Uterus (tissue), 4 donors: ENCODE results near the gene UGT1A3. TPM values are rescaled to one million over a fixed set of nuclear protein-coding genes. Genes with fewer than 3 reads are reported as not detected.
"Not testable (repeated sequence)": the region's sequence is repeated elsewhere in the genome, so short reads cannot be mapped to it uniquely, and the experiment has no call there.

Experiments
- DNase-seq, 2 donors: peaks; one replicate each; pipeline ENCODE4 v3.0.0-alpha.2; 2019 to 2020
- H3K27ac ChIP-seq, 2 donors: fragments of 200-600 bp; sonication (generic); 1 replicate in 1 of 2; 2 replicates in 1 of 2; pipeline ENCODE4 v1.5.1; 2016 to 2018
- H3K27me3 ChIP-seq, 2 donors: fragments of 200-600 bp; sonication (generic); one replicate each; pipeline ENCODE4 v1.5.1; 2018 to 2019; ENCODE audit warnings: control low read depth in 1 of 2
- H3K36me3 ChIP-seq, 2 donors: fragments of 200-600 bp; sonication (generic); one replicate each; pipeline ENCODE4 v1.5.1; 2019; ENCODE audit warnings: control low read depth in 1 of 2
- H3K4me1 ChIP-seq, 2 donors: fragments of 200-600 bp; sonication (generic); one replicate each; pipeline ENCODE4 v1.5.1; 2018 to 2019; ENCODE audit warnings: control low read depth in 1 of 2
- H3K4me3 ChIP-seq, 2 donors: fragments of 200-600 bp; sonication (generic); 1 replicate in 1 of 2; 2 replicates in 1 of 2; pipeline ENCODE4 v1.5.1; 2018 to 2019; ENCODE audit warnings: mild to moderate bottlenecking in 1 of 2
- H3K9me3 ChIP-seq, 2 donors: fragments of 200-600 bp; sonication (generic); one replicate each; pipeline ENCODE4 v1.5.1; 2019; ENCODE audit warnings: control low read depth in 1 of 2
- CTCF ChIP-seq, 4 experiments: fragments of 200-600 bp in 2 of 4; fragments of 450-650 bp in 2 of 4; sonication (generic) in 2 of 4; IDR thresholded peaks; one replicate each; pipeline ENCODE4 v1.5.1; 2016 to 2019; ENCODE audit warnings: antibody characterized with exemption in 4 of 4, mild to moderate bottlenecking in 2 of 4, moderate library complexity in 1 of 4
- POLR2A ChIP-seq, 2 donors: fragments of 450-650 bp; IDR thresholded peaks; one replicate each; pipeline ENCODE4 v1.6.1; 2016; ENCODE audit warnings: antibody characterized with exemption in 2 of 2, mild to moderate bottlenecking in 1 of 2, moderate library complexity in 1 of 2
- intact Hi-C: fragments of 100-400 bp; cut with DNase I; formaldehyde crosslinking; loops from one replicate; pipeline ENCODE4 v1.15.1; 2023; ENCODE audit warnings: low total_unique reads
- total RNA-seq, 4 donors: library from RNA; depleted of rRNA in 3 of 4; stranded (reverse); fragments of >200 nt in 3 of 4; gene quantifications; one replicate each; pipeline versions ENCODE4 v1.1.0 to v1.2.4, GENCODE V29; 2014 to 2023
- donor health status: DM: yes; HTN: yes; CAD: no.

Gene UGT1A3
- total RNA-seq, 4 donors from 2014 or later, result not detected

GRCh38 chr2:233700028-233700635 lies 28.7 kb upstream of the UGT1A3 start:
- Histone ChIP-seq H3K36me3 (no peaks in the 10 kb centered on the region), H3K27ac (no peak overlapping the region), H3K27me3 (no peaks in the 10 kb centered on the region), H3K9me3 (no peaks in the 10 kb centered on the region), H3K4me1 (no peaks in the 10 kb centered on the region), H3K4me3 (no peak overlapping the region)
- no peak for DNase-seq
- no peak for TF ChIP-seq POLR2A (IDR thresholded peaks at IDR 0.05)
- TF ChIP-seq CTCF (IDR thresholded peaks at IDR 0.05), result no peak
- intact Hi-C loops, result no loop called here

- H3K9me3 ChIP-seq, H3K27ac ChIP-seq, intact Hi-C loops, H3K4me3 ChIP-seq, H3K36me3 ChIP-seq, H3K27me3 ChIP-seq, H3K4me1 ChIP-seq, DNase-seq: not testable (repeated sequence)
These were observed 28.0 kb upstream of the UGT1A3 start for GRCh38 chr2:233700842-233701241.

- no peaks in the 10 kb centered on the region for H3K9me3 ChIP-seq
- no peak overlapping the region for H3K27ac ChIP-seq
- H3K4me1 ChIP-seq, result no peaks in the 10 kb centered on the region
- TF ChIP-seq POLR2A (IDR thresholded peaks at IDR 0.05), result no peak
- no peak for TF ChIP-seq CTCF (IDR thresholded peaks at IDR 0.05)
- no peaks in the 10 kb centered on the region for H3K36me3 ChIP-seq
- H3K27me3 ChIP-seq, result no peaks in the 10 kb centered on the region
- no peak overlapping the region for H3K4me3 ChIP-seq
- DNase-seq, result no peak
- intact Hi-C loops, result no loop called here
These were observed 26.6 kb upstream of the UGT1A3 start for GRCh38 chr2:233702238-233702637.

- H3K27me3 ChIP-seq, result no peaks in the 10 kb centered on the region
- H3K27ac ChIP-seq, result no peak overlapping the region
- no peaks in the 10 kb centered on the region for H3K4me1 ChIP-seq
- H3K4me3 ChIP-seq, result no peak overlapping the region
- DNase-seq, result no peak
- TF ChIP-seq CTCF (IDR thresholded peaks at IDR 0.05) (no peak), POLR2A (IDR thresholded peaks at IDR 0.05) (no peak)
- intact Hi-C loops, result no loop called here
- no peaks in the 10 kb centered on the region for H3K36me3 ChIP-seq
- no peaks in the 10 kb centered on the region for H3K9me3 ChIP-seq
These were observed 22.8 kb upstream of the UGT1A3 start for GRCh38 chr2:233705911-233706506.

GRCh38 chr2:233706720-233707119 lies 22.1 kb upstream of the UGT1A3 start:
- no peak overlapping the region for H3K27ac ChIP-seq
- TF ChIP-seq CTCF (IDR thresholded peaks at IDR 0.05), result no peak
- no peak for TF ChIP-seq POLR2A (IDR thresholded peaks at IDR 0.05)
- DNase-seq, result no peak
- H3K27me3 ChIP-seq, result no peaks in the 10 kb centered on the region
- H3K4me1 ChIP-seq, result no peaks in the 10 kb centered on the region
- intact Hi-C loops, result no loop called here
- no peaks in the 10 kb centered on the region for H3K9me3 ChIP-seq
- no peaks in the 10 kb centered on the region for H3K36me3 ChIP-seq
- no peak overlapping the region for H3K4me3 ChIP-seq
